ENCODE data around the gene TENM3. TPM values are rescaled to one million over a fixed set of nuclear protein-coding genes. Genes with fewer than 3 reads are reported as not detected.
A peak's percentile ranks its signal among the peaks of the same experiment; 100 is the strongest.

Gene TENM3
- total and polyA plus RNA-seq, 2 of the 8 experiments (the other 6 are each of a cell fraction or from before 2014, with no cell fraction given), result 36.9 to 69.3 TPM

DNA sequence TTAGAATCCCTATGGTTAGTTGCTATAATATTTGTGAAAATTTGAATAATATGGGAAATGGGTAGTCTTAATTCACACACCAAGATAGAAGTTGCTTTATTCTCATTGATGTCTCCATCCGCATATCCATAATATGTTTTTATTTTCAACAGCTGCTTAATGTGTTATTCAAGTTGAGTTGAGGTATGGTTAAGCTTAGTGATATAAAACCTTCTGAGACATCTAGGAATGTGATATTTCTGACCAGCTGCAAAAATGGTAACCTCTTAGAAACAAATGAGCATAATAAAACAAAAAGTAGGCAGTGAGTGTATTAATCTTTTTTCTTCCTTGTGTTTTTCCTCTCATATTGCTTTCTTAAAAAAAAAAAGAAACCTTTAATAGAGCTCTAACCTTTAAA lies 172.9 kb downstream of the TENM3 start:
- Histone ChIP-seq H3K27ac (ENCODE audit: low read depth, low read length) (no peak overlapping the region), H2BK120ac (replicated peaks; ENCODE audit: low read depth, low read length) (no peak overlapping the region), H3K56ac (replicated peaks; ENCODE audit: insufficient read length, low read depth, low read length) (no peak overlapping the region), H3K27me3 (replicated peaks in 1 of 4; ENCODE audit: control insufficient read depth in 3 of 4, extremely low read depth in 1 of 4, insufficient read depth in 3 of 4, low read length in 3 of 4) (no peaks in the 10 kb centered on the region), H3K4me2 (ENCODE audit: insufficient read depth in 1 of 2, low read depth in 2 of 2, low read length in 2 of 2) (no peak overlapping the region; a peak in 1 of 4 replicates), H3K9me3 (ENCODE audit: insufficient read depth in 2 of 2, low read depth in 1 of 2, low read length in 1 of 2) (peaks cover 5 to 10% of the 10 kb centered on the region in 2 experiments), H2BK12ac (ENCODE audit: low read depth, low read length) (no peak overlapping the region), H3K4me1 (replicated peaks in 1 of 4; ENCODE audit: control insufficient read depth in 3 of 4, insufficient read depth in 4 of 4, low read length in 3 of 4) (peaks cover 0 to 10% (median 2%) of the 10 kb centered on the region in 4 experiments; a peak in 1 of 7 replicates), H3K36me3 (ENCODE audit: control insufficient read depth in 2 of 4, insufficient read depth in 4 of 4, low read length in 3 of 4) (peaks cover 0 to 4% (median 0%) of the 10 kb centered on the region in 4 experiments; a peak in 2 of 8 replicates), H2BK20ac (ENCODE audit: low read length) (no peak overlapping the region), H3K79me1 (ENCODE audit: low read depth, low read length) (no peaks in the 10 kb centered on the region), H2BK5ac (ENCODE audit: low read depth, low read length) (no peak overlapping the region), H3K23me2 (ENCODE audit: low read depth, low read length) (no peaks in the 10 kb centered on the region), H3K4ac (replicated peaks; ENCODE audit: insufficient read length, low read depth, low read length) (no peak overlapping the region), H2AFZ (ENCODE audit: low read length) (no peak overlapping the region), H4K5ac (ENCODE audit: insufficient read length, low read depth, low read length) (no peak overlapping the region), H4K91ac (replicated peaks; ENCODE audit: insufficient read length, low read length) (no peak overlapping the region), H3K4me3 (ENCODE audit: extremely low read depth in 1 of 4, insufficient read depth in 2 of 4, low read depth in 3 of 4, low read length in 4 of 4) (peak overlapping the region in 1 of 4 experiments; percentile 30; a peak in 1 of 8 replicates), H4K20me1 (replicated peaks in 1 of 2; ENCODE audit: control insufficient read depth in 1 of 2, insufficient read depth in 2 of 2, low read length in 2 of 2) (no peaks in the 10 kb centered on the region), H4K8ac (ENCODE audit: extremely low read depth, insufficient read depth, low read length) (no peak overlapping the region), H2BK15ac (ENCODE audit: low read length) (no peak overlapping the region), H3K18ac (ENCODE audit: extremely low read depth, low read length) (no peak overlapping the region), H3K23ac (ENCODE audit: insufficient read length) (no peak overlapping the region), H3K9ac (replicated peaks in 1 of 4; ENCODE audit: extremely low read depth in 1 of 4, low read depth in 3 of 4, low read length in 3 of 4) (no peak overlapping the region), H2AK5ac (ENCODE audit: low read depth, low read length) (no peak overlapping the region), H3K14ac (ENCODE audit: insufficient read length) (no peak overlapping the region), H3K79me2 (ENCODE audit: control insufficient read depth in 1 of 2, insufficient read depth in 2 of 2, low read length in 2 of 2) (no peaks in the 10 kb centered on the region)
- WGBS, 2 experiments (ENCODE audit: extremely low coverage in 1 of 2, insufficient coverage in 1 of 2, insufficient read length in 1 of 2, insufficient replicate concordance in 2 of 2, low coverage in 1 of 2, low lambda C conversion rate in 2 of 2, missing lambda C conversion rate in 1 of 2), result 94% methylated on average over 1 of the region's 1 CpG; no CpG with 5 or more reads in 1 of the 2 experiments
- ChIA-PET CTCF (ENCODE audit: partially characterized antibody) (interaction anchor here (0.6 to 1.5 kb wide), 4 partner anchors 77 to 1473 kb away, joined by 3 to 6 read pairs (median 4); no protein-coding TSS in a partner anchor), POLR2A (ENCODE audit: partially characterized antibody) (interaction anchor here (1.8 kb wide), 1 partner anchor 32 kb away, joined by 6 read pairs; no protein-coding TSS in a partner anchor)
- no peak for DNase-seq (ENCODE audit: low read depth in 1 of 2, low spot score in 2 of 2)
- no peak for FAIRE-seq
- TF ChIP-seq CTBP2 (IDR thresholded peaks at IDR 0.05; ENCODE audit: borderline replicate concordance, insufficient read depth, insufficient read length, low read length) (no peak), KDM4A (IDR thresholded peaks at IDR 0.05; ENCODE audit: low read depth, low read length, severe bottlenecking) (no peak), SIRT6 (IDR thresholded peaks at IDR 0.05; ENCODE audit: low read length) (no peak), KDM5A (IDR thresholded peaks at IDR 0.05; ENCODE audit: low read length) (no peak), FOSL1 (IDR thresholded peaks at IDR 0.05; ENCODE audit: insufficient read depth, low read depth, low read length) (no peak), PHF8 (conservative IDR thresholded peaks at IDR 0.05; ENCODE audit: low read depth, low read length) (no peak), YY1 (IDR thresholded peaks at IDR 0.05; ENCODE audit: low read depth, low read length) (no peak), TEAD4 (IDR thresholded peaks at IDR 0.05; ENCODE audit: low read depth, low read length) (no peak), BRCA1 (IDR thresholded peaks at IDR 0.05; ENCODE audit: low read depth, low read length) (no peak)
- TF ChIP-seq, protein P1, sequence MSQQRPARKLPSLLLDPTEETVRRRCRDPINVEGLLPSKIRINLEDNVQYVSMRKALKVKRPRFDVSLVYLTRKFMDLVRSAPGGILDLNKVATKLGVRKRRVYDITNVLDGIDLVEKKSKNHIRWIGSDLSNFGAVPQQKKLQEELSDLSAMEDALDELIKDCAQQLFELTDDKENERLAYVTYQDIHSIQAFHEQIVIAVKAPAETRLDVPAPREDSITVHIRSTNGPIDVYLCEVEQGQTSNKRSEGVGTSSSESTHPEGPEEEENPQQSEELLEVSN (IDR thresholded peaks at IDR 0.05), result no peak
- TF ChIP-seq, protein P2, sequence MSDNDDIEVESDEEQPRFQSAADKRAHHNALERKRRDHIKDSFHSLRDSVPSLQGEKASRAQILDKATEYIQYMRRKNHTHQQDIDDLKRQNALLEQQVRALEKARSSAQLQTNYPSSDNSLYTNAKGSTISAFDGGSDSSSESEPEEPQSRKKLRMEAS (IDR thresholded peaks at IDR 0.05), result no peak
- TF ChIP-seq, protein P3, sequence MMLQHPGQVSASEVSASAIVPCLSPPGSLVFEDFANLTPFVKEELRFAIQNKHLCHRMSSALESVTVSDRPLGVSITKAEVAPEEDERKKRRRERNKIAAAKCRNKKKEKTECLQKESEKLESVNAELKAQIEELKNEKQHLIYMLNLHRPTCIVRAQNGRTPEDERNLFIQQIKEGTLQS (IDR thresholded peaks at IDR 0.05; ENCODE audit: insufficient read depth, low read depth, low read length), result no peak
